Measurements from ENCODE around the gene PITRM1. TPM values are rescaled to one million over a fixed set of nuclear protein-coding genes. Genes with fewer than 3 reads are reported as not detected.

PITRM1 gene
- total and polyA plus RNA-seq, 2 experiments from 2014 or later = 59.3 to 65.0 TPM

DNA sequence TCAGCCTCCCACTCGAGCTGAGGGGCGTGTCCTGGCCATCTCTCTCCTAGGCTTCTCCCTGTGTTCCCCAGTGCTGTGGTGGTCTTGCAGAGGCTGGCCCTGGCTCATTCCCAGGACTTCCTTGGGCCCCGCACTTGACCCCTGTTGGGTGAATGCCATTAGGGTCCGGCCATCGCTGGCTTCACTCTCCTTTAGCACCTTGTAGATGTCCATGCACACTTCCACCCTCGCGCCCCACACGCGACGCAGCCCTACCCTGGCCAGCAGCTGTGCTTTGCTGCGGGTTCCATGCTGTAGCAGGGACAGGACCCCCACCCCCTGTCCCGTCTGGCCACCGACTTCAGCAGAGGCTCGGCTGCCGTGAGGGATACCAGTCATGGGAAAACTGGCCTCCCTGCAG lies 46.3 kb downstream of the PITRM1 start:
- H3K27ac ChIP-seq = peak overlapping the region; percentile 93
- no peaks in the 10 kb centered on the region for H3K9me3 ChIP-seq (ENCODE audit: low read depth)

DNA sequence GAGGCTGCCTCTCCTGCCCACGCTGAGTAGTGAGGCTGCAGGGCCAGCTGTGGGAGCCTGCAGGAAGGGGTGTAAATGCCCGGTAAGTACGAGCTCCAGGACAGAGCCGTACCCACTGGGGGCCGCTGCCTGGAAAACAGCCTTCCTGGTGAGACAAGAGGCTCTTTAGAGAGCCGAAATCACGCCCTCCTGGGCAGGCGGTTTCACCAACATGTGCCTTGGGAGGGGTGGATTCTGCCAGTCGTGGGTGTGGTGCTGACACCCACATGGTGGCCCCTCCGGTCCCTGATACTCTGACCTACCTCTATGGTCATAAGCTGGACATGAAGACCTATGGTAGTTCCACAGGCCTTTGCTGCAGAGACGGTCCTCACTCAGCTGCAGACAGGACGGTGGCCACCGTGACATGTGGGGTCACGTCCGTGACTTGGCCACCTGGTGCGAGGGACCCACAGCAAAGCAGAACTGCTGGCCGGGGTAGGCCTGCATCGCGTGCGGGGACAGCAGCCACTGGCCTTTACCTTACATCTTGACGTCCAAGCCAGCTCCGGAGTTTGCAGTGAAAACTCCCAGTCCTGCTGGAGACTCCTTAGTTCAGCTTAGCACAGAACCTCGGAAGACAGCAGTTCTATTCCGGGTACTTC lies 46.9 kb downstream of the PITRM1 start:
- Histone ChIP-seq H3K27ac (peak overlapping the region; percentile 93), H3K36me3 (peaks cover 58% of the 10 kb centered on the region)

More for the DNA sequence above, 46.3 kb downstream of the PITRM1 start:
- H3K27me3 ChIP-seq = no peaks in the 10 kb centered on the region
- peaks cover 18% of the 10 kb centered on the region for H3K4me1 ChIP-seq (ENCODE audit: low read depth)
- no peak overlapping the region for H3K4me3 ChIP-seq
- H3K36me3 ChIP-seq = peaks cover 57% of the 10 kb centered on the region
- TF ChIP-seq, protein P1, sequence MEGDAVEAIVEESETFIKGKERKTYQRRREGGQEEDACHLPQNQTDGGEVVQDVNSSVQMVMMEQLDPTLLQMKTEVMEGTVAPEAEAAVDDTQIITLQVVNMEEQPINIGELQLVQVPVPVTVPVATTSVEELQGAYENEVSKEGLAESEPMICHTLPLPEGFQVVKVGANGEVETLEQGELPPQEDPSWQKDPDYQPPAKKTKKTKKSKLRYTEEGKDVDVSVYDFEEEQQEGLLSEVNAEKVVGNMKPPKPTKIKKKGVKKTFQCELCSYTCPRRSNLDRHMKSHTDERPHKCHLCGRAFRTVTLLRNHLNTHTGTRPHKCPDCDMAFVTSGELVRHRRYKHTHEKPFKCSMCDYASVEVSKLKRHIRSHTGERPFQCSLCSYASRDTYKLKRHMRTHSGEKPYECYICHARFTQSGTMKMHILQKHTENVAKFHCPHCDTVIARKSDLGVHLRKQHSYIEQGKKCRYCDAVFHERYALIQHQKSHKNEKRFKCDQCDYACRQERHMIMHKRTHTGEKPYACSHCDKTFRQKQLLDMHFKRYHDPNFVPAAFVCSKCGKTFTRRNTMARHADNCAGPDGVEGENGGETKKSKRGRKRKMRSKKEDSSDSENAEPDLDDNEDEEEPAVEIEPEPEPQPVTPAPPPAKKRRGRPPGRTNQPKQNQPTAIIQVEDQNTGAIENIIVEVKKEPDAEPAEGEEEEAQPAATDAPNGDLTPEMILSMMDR (IDR thresholded peaks at IDR 0.05; ENCODE audit: low read depth, low read length) = no peak
- peak in 1 of 2 donors; percentile 12 for DNase-seq (ENCODE audit: low read depth in 1 of 2, low spot score in 1 of 2)

DNA sequence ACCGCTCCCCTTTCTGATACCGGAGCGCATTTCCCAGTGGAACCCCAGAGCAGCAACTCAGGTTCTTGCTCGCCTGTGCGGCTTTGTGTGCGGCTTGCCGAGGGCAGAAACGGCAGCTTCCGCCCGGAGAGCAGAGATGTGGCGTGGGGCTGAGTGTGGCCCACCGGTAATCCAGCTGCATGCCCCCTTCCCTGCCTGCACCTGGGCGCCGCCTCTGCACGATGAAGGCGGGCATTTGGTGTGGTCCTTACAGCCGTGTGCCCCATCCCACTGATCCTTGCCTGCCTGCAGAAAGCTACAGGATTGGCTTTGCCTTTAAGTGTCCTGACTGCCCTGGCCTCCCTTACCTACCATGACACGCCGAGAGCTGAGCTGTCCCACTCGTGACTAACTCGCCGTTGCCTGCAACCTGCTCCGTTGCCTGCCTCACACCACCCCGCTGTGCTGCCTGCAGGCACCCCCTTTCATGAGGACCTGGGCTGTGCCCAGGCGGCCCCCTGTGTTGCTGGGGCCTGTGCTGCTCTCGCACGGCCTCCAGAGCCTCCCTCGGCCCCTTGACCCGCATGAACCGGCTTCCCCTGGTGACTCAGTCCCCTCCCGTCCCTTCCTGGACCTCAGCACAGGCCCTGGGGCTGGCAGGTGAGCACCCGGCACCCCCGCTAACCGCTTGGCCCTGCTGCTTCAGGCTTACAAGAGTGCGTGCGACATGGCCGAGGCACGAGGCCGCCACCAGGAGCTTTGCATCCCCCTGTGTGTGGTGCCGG lies 48.0 kb downstream of the PITRM1 start:
- Histone ChIP-seq H3K4me3 (no peak overlapping the region), H3K9me3 (ENCODE audit: low read depth) (no peaks in the 10 kb centered on the region), H3K4me1 (ENCODE audit: low read depth) (peaks cover 18% of the 10 kb centered on the region), H3K36me3 (peaks cover 61% of the 10 kb centered on the region), H3K27me3 (no peaks in the 10 kb centered on the region), H3K27ac (peak overlapping the region; percentile 93)
- TF ChIP-seq, protein P1 (IDR thresholded peaks at IDR 0.05; ENCODE audit: low read depth, low read length) = no peak
- no peak for DNase-seq (ENCODE audit: low read depth in 1 of 2, low spot score in 1 of 2)

More for the DNA sequence above, 46.9 kb downstream of the PITRM1 start:
- Histone ChIP-seq H3K27me3 (no peaks in the 10 kb centered on the region), H3K4me1 (ENCODE audit: low read depth) (peaks cover 18% of the 10 kb centered on the region), H3K4me3 (no peak overlapping the region), H3K9me3 (ENCODE audit: low read depth) (no peaks in the 10 kb centered on the region)
- TF ChIP-seq, protein P1 (IDR thresholded peaks at IDR 0.05; ENCODE audit: low read depth, low read length) = no peak
- DNase-seq (ENCODE audit: low read depth in 1 of 2, low spot score in 1 of 2) = no peak

DNA sequence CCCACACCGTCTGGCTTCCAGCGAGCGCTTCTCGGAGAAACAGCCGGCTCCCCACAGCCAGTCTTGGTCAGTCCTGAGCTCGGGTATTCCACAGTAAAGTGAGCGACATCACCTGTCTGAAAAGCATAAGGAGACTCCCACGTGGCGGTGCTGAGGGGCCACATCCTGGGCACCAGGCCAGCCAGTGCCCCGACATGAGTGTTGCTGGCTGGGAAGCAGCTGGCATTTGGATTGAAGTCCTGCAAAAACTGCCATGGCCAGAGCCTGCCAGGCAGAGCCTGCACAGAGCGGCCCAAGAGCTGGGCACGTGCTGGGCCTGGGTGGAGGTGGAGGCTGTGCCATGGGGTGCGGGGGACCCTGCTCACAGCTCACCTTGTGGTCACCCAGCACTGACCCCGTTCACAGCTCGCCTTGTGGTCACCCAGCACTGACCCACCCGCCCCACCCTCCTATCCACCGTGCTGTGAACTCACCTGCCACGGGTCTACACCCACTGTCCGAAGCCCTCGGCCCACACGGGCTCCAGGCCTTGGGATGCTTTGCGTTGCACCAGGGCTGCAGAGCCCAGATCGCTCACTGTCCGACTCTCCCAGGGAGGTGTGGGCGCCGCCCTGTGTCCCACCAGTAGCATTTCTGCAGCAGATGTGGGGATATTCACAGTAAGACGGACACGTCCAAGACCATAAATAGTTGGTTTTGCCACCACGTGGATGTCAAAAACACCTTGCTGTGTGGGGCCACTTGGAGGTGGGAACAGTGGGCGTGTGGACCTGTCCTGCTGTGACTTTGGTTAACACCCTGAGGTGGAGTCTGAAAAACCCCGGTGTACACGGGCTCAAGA lies 48.8 kb downstream of the PITRM1 start:
- Histone ChIP-seq H3K4me1 (ENCODE audit: low read depth) (peaks cover 18% of the 10 kb centered on the region), H3K4me3 (no peak overlapping the region), H3K9me3 (ENCODE audit: low read depth) (no peaks in the 10 kb centered on the region), H3K36me3 (peaks cover 61% of the 10 kb centered on the region), H3K27ac (peak overlapping the region; percentile 71), H3K27me3 (no peaks in the 10 kb centered on the region)
- TF ChIP-seq, protein P1 (IDR thresholded peaks at IDR 0.05; ENCODE audit: low read depth, low read length) = no peak
- DNase-seq (ENCODE audit: low read depth in 1 of 2, low spot score in 1 of 2) = no peak

DNA sequence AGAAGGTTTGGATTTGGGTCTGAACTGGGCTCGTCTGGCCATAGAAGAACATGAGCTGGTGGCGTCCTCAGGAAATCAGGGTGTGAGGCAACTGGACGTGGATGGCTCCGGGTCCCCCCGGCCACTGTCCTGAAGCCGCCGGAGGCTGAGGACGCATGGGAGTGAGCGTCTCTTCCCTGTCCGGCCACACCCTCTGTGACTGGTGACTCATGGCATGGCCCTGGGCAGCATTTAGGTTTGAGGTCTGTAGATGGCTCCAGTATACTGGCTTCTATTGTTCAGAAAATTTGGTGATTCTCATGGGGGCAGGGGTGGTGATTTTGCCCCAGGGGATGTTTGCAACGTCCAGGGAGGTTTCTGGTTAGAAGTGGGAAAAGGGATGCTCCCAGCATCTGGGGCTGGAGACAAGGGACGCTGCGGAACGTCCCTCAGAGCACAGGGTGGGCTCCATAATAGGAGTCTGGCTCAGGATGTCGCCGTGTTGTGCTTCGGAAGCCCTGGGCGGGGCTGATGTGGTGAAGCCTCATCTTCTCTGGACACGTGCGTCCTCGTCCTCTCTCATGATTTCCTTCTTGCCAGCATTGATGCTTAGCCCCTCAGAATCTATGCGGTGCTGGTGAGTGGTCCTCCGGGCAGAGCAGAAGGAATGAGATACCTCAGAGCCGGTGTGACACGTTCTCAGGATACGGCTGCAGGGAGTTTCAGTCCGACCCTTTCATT lies 49.9 kb downstream of the PITRM1 start:
- Histone ChIP-seq H3K4me3 (no peak overlapping the region), H3K36me3 (peaks cover 58% of the 10 kb centered on the region)

More for the DNA sequence above, 49.9 kb downstream of the PITRM1 start:
- Histone ChIP-seq H3K9me3 (ENCODE audit: low read depth) (no peaks in the 10 kb centered on the region), H3K27ac (peak overlapping the region; percentile 71), H3K4me1 (ENCODE audit: low read depth) (peaks cover 17% of the 10 kb centered on the region), H3K27me3 (no peaks in the 10 kb centered on the region)
- no peak for DNase-seq (ENCODE audit: low read depth in 1 of 2, low spot score in 1 of 2)
- TF ChIP-seq, protein P1 (IDR thresholded peaks at IDR 0.05; ENCODE audit: low read depth, low read length) = no peak
